Measurements from ENCODE around the gene SLC25A51.
"Not testable (repeated sequence)": the region's sequence is repeated elsewhere in the genome, so short reads cannot be mapped to it uniquely, and the experiment has no call there.

SLC25A51 gene

DNA sequence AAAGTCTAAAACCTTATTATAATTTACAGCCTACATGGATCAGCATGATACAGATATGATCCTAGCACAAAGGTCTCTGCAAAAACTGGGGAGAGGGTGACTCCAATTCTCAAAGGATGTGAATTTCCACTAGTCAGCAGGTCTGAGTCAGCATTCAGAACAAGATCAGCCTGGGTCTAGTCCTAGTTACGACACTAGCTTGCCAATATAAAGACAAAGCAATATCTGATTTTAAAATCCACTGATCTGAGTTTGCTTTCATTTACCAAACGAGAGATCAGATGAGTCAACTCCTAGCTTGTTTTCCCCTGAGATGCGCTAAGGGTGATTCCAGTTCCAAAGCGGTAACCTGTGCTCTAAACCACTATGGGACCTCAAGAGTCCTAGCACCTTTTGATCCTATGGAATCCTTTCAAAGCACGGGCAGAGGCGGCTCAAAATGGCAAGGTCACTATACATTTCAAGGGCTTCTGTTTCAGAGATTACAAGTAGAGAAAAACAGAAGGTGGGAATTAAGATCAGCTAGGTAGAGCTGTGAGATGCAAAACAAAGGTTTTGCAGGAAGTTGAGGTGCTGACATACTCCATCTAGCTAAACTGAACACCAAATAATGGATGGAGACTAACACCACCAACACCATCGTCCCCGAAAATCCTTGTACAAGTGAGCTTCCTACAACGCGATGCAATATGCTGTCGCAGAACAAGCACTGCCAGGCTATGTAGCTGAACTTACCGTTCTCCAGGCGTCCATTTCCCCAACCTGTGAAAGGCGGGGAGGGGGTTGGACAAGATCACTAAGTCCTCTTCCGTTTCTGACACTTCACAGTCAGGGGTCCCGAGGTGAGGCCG, 906 bp downstream of the SLC25A51 start:
- DNase-seq: peak in 1 of 2 experiments; percentile 43

DNA sequence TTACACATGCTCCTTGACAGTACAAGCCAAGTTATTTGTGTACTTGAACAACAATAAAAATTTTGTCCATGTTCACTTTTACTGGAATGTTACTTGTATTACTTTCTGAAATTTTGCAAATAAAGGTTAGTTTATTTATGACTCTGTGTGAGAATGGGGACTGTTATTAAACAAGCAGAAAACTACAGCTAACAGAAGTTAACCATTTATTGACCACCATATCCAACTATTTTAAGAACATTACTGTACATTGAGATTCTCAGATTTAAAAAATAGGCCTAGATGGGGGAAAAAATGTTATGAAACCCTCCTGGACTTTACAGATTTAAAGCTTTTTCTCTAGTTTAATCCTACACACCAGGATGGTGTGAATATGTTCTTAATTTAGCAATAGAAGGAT, 1.8 kb downstream of the SLC25A51 start:
- no peak for DNase-seq

DNA sequence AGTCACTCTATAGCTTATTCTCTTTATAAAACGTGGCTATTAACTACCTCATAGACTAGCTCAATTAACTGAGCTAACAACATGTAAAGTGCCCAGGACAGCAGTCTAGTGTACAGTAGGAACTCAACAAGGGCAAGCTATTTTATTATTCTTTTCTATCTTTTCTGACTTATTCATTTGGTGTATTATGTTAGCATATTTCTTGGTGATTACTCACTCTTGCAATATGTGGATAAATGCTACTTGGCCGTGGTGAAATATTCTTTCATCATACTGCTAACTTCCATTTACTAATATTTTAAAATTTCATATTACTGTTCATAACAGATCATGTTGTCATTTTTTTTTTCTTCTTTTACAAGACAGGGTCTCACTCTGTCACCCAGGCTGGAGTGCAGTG, 4.9 kb downstream of the SLC25A51 start:
- no peak for DNase-seq

DNA sequence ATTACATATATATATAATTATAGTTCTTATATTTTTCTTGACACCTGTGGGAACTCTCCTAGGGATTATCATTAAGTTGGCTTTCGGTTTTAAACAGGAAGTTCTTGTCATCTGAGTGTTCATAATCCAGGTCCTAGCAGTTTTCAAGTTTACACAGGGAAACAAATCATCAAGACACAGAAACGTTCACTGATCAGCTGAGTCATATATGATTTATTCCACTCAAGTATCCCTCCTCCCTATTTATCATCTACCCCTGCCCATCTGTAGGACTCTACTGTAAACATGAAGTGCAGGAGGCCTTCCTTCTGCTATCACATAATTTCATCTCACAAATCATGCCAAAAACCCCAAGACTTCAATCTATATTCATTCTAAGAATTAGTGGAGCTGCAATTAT, 6.3 kb downstream of the SLC25A51 start:
- no peak for DNase-seq

DNA sequence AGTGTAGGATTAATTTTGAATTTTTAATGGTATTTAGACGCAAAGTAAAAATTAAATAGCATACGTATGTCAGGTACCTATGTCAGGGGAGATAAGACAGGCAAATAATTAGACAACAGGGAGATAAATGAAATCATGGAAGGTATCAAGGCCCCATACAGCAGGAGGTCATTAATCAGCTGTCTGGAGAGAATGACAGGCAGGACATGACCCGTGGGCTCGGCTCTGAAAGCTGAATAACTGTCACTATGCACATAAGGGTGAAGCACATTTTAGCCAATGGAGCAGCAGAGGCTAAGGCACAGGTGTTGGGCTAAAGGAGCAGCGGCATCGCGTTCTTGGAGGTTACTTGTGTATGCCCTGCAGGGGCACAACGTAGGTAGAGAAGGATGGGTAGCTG, 11.9 kb downstream of the SLC25A51 start:
- DNase-seq: no peak

DNA sequence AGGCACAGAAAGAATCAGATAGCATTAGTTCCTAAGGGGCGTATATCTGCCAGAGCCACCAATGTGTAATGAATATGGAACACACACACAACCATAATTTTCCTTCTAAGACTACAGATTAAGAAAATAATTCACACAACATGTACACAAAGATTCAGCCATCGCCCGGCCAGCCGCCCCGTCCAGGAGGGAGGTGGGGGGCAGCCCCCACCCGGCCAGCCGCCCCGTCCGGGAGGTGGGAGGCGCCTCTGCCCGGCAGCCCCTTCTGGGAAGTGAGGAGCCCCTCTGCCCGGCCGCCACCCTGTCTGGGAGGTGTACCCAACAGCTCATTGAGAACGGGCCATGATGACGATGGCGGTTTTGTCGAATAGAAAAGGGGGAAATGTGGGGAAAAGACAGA, 12.9 kb downstream of the SLC25A51 start:
- DNase-seq: not testable (repeated sequence)

DNA sequence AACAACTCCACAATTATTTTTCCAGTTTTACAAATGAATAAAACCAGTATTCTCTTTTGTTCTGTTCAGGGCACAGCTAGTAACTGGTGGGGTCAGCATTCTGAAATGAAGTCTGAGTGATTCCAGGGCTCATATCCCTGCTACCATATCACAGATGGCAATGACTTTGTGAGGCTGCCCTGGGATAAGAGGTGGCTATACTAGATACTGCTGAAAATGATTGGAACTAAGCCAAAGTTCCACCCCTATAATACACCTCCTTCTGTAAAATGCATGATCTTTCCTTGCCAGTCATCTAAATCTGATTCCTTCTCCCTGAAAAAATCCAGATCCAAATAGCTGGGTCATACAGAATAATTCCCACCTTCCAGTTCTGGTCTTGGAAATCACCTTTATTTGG, 14.4 kb downstream of the SLC25A51 start:
- no peak for DNase-seq

DNA sequence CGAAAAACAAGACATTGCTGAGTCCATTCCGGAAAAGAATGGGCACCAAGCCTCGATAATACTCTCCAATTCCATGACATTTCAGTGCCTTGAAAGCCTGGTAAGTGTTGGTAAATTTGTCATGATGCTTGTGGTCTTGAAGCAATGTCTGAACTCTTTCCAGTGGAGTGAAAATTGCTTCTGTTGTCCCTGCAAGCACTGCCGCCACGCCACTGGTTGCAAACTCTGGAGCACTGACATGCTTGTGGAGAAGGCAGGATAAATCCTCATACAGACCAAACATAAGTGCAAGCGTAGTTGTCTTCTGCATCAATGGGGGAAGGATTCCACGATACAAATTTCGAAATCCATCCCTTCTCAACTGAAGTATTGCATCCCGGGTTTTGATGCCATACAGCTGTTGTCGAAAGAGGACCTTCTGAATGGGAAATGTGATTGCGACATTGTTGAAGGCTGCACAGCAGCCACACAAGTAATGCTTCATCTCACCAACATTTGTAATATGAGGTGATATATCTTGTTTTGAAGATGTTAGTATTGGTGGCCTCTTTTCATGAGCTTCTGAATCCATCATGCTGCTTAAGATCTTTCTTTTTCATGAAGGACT, 15.8 kb downstream of the SLC25A51 start:
- DNase-seq: not testable (repeated sequence)

DNA sequence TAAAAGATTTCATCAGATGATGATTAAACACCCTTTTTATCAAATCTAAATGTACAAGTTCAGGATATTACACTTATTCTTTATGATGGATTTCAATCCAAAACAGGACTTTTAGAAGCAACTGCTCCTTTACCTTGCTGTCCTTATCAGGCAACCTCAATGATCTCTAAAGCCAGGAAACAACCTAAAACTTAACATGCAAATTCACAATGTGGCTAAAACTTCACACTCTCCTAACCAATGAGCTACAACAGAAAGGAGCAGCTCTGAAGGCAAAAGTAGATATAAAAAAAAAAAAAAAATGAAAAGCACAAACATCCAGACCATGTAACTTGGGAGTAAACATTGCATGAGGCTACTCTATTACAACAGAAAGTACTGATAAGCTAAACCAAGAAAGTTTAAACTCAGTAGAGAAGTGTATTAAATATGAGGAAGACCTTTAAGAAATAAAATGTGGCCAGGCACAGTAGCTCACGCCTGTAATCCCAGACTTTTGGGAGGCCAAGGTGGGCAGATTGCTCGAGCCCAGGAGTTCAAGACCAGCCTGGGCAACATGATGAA, 22.9 kb downstream of the SLC25A51 start:
- DNase-seq: no peak

DNA sequence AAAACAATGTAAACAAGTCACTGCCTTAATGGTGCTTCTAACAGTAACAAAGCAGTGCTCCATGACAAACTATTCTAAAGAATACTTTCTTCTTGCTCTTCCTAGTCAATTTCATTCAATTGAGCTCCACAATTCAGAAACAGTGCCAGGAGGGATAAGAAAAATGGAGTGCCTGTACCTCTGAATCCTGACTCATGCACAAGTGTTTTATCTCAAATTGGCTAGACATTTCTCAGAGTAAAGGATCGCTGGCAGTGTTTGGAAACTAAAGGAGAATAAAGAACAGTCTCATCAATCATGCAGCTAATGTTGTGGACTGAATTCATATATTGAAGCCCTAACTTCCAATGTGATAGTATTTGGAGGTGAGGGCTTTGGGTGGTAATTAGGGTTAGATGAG, 27.6 kb downstream of the SLC25A51 start:
- no peak for DNase-seq

DNA sequence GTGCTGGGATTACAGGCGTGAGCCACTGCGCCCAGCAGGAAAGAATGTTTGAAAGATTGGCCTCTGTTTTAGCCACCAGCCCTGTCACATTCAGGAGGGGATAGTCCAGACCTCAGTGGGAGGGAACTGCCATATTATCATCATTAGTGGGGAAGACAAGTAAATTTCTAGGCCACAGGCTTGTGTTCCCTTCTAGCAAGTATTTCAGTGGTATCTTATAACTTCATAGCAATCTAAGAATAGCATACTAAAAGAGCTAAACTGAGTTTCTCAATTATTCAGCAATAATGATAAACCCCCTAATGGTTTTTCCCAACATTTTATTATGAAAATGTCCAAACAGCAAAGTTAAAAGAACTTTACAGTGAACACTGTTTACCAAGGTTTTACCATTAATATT, 30.0 kb downstream of the SLC25A51 start:
- DNase-seq: no peak

DNA sequence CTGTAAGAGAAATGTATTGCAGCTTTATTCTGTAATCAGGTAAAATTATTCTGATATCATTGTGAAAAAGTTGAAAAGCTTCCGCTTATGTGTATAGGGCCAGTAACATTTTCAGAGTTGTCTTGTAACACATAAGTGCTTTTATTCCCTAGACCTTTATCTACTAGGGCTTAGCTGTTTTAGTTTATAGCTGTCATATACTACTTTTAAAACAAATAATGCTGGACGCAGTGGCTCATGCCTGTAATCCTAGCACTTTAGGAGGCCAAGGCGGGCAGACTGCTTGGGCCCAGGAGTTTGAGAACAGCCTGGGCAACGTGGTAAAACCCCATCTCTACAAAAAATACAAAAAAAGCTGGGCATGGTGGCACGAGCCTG, 33.1 kb downstream of the SLC25A51 start:
- no peak for DNase-seq

DNA sequence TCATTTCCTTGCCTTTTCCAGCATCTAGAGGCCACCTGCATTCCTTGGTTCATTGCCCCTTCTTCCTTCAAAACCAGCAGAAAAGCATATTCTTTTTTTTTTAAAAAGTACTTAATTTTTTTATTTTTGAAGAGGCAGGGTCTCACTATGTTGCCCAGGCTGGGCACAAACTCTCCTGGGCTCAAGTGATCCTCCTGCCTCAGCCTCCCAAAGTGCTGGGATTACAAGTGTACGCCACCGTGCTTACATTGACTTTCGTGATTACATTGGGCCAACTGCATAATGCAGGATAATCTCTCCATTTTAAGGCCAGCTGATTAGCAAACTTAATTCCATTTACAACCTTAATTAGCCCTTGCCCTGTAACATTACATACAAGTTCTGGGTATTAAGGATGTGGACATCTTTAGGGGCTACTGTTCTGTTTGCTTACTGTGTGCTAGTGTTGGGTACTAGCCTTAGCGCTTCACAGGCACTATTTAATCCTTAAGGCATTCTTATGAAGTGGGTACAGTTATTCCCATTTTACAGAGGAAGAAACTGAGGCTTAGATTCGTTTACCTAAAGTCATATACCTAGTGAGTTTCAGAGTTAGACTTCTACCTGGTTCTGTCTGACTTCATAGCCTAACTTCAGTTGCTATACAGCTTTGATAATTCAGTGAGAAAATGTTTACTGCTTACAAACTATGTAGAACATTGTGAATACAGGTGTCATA, 33.7 kb downstream of the SLC25A51 start:
- no peak for DNase-seq

DNA sequence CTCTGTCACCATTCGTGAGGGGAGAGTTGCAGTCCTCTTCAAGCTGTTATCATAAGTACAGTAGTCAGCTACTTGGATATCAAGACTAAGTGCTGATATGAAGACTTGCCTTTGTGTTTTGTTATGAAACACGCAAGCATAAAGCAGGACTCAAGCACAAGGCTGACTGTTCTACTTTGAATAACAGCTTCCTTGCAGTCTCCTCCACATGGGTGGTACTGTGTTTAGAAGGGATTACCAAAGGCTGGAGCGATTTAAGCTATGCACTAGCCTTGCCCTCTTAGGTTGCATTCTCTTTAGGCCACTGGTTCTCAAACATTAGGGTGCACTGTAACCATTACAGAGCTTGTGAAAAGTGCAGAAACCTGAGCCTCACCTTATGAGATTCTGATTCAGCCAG, 41.4 kb downstream of the SLC25A51 start:
- DNase-seq: no peak

DNA sequence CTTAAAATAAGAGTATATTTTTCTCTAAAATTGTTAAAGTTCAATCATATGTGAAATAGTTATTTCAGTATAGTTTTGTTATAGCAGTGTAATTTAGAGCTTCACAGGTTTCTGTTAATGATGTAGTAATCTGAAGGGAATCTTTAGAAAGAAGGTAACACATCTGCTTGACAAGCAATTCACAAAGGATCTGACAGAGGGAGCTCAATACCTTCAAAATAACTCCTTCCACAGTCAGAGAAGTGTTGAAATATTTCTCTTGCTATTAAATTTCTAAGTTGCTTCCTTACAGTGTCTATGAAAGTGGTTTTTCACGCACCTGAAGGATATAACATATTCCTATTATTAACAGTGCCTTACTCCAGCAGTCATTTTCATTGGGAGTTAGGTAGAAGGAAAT, 44.9 kb downstream of the SLC25A51 start:
- DNase-seq: no peak

DNA sequence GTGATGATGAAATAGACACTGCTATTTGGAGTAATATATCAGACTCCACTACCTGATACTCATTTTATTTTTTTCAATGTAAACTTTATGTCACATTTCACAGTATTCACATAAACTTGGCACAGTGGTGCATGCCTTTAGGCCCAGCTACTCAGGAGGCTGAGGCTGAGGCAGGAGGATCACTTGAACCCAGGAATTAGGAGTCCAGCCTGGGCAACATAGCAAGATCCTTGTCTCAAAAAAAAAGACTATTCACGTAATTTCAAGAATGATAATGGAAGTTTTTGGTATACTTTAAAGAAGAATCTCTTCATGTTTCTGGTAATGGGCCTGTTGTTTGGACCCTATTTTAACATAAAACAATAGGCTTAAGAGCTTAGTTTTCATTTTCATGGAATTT, 47.4 kb downstream of the SLC25A51 start:
- DNase-seq: no peak

DNA sequence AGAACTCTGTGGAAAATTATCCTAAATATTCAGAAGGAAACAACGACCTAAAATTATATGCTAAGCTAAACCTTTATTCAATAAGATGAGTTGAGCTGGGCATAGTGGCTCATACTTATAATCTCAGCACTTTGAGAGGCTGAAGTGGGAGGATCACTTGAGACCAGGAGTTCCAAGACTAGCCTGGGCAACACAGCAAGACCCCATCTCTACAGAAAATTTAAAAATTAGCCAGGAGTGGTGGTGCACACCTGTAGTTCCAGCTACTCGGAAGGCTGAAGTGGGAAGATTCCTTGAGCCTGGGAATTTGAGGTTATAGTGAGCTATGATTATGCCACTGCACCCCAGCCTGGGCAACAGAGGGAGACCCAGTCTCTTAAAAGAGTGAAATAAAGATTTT, 51.7 kb downstream of the SLC25A51 start:
- no peak for DNase-seq

DNA sequence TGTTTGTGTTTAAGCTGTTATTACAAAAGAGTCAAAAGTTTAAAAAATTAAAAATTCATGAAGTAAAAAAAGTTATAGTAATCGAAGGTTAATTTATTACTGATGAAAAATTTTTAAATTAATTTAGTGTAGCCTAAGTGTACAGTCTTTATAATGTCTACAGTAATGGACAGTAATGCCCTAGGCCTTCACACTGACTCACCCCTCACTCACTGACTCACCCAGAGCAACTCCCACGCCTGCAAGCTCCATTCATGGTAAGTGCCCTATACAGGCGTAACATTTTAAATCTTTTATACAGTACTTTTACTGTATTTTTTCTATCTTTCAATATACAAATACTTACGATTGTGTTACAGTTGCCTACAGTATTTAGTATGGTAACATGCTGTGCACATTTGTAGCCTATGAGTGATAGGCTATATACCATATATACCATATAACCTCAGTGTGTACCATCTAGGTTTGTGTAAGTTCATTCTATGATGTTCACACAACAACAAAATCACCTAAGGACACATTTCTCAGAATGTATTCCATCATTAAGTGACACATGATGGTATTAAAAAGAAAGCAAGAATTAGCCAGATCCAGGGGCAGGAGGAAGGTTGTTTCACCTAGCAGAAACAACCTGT, 63.2 kb downstream of the SLC25A51 start:
- DNase-seq: peak in 1 of 2 experiments; percentile 41

DNA sequence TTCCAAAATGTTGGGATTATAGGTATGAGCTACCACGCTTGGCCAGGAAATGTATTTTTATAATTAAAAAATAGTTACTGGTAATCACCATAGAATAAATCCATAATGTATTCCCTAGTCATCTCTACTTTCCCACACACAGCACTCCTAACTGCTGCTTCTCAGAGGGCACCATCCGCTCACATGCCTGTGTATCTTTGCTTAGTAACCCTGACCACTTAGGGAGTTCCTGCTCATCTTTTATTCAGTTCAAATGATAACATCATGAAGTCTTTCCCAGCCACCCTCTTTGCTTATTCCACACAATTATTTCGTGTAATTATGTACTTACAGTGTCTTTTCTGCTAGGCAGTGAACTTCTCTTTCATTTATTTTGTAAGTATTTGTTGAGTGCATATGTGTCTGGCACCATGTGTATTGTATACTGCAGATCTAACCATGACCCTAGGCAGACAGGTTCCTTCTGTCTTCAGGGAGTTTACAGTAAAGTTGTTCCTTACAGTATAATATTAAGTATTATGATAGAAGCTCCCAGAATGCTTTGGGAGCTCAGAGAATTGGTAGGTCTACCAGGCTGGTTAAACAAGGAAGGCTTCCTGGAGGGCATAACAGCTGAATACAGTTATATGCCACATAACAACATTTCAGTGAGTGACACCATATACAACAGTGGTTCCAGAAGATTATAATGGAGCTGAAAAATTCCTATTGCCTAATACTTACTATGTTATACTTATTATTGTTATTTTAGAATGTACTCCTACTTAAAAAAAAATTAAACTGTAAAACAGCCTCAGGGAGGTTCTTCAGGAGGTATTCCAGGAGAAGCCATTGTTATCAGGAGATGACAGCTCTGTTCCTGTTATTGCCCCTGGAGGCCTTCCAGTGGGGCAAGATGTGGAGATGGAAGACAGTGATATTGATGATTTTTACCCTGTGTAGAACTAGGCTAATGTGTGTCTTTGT, 64.1 kb downstream of the SLC25A51 start:
- DNase-seq: no peak

All from SW 1271 (cell line).